Measurements from ENCODE around the gene MVK. TPM values are rescaled to one million over a fixed set of nuclear protein-coding genes. Genes with fewer than 3 reads are reported as not detected.

The MVK gene
- total and polyA plus RNA-seq, 4 donors: 22.4 to 62.7 (median 37.2) TPM

DNA sequence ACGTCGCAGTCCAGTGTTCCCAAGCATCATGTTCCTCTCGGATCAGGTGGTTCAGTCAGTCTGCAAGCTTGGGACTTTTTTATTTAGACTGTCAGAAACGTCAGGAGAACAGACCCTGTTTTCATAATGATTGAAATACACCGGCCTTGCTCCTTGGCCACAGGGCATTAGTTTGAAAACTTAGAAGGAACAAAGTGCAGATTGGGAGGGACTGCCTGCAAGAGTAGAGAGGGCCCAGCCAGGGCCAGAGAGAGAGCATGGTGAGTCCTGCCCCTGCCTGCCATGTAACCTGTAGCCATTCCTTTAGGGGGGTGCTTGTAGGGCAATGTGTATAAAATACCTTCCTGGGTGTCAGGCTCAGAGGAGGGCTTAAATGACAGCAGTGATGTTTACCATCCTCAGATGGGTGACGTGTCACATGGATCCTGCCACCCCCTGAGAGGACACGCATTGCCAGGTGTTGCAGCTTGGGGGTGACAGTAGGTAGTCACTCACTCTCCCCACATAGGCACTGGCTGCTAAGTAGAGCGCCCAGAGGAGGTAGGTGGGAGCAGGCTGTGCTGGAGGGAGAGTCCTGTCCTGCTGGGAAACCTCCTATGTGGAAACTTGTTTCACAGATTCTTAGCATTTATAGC lies 46.0 kb upstream of the MVK start:
- peaks cover 13 to 53% (median 40%) of the 10 kb centered on the region in 4 donors for H3K36me3 ChIP-seq (ENCODE audit: control insufficient read depth in 4 of 4, insufficient read depth in 4 of 4, low read length in 4 of 4)
- H3K4me3 ChIP-seq: no peak overlapping the region
- ATAC-seq (ENCODE audit: insufficient read depth, low FRiP score) (no peak), DNase-seq (no peak)
- no peak overlapping the region for H3K27ac ChIP-seq (ENCODE audit: low read depth in 1 of 2, low read length in 1 of 2)
- no peaks in the 10 kb centered on the region for H3K27me3 ChIP-seq (ENCODE audit: control insufficient read depth in 3 of 3, insufficient read depth in 3 of 3, low read length in 2 of 3)
- 88 to 91% methylated on average over 8 of the region's 8 CpGs for WGBS, 2 donors
- TF ChIP-seq, protein P1, sequence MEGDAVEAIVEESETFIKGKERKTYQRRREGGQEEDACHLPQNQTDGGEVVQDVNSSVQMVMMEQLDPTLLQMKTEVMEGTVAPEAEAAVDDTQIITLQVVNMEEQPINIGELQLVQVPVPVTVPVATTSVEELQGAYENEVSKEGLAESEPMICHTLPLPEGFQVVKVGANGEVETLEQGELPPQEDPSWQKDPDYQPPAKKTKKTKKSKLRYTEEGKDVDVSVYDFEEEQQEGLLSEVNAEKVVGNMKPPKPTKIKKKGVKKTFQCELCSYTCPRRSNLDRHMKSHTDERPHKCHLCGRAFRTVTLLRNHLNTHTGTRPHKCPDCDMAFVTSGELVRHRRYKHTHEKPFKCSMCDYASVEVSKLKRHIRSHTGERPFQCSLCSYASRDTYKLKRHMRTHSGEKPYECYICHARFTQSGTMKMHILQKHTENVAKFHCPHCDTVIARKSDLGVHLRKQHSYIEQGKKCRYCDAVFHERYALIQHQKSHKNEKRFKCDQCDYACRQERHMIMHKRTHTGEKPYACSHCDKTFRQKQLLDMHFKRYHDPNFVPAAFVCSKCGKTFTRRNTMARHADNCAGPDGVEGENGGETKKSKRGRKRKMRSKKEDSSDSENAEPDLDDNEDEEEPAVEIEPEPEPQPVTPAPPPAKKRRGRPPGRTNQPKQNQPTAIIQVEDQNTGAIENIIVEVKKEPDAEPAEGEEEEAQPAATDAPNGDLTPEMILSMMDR (IDR thresholded peaks at IDR 0.05; ENCODE audit: control extremely low read depth, extremely low read depth): no peak
- no peak overlapping the region for H3K9ac ChIP-seq (ENCODE audit: insufficient read depth in 1 of 2, low read length in 2 of 2)
- H3K9me3 ChIP-seq (ENCODE audit: control insufficient read depth in 4 of 4, insufficient read depth in 3 of 4, low read length in 3 of 4): no peaks in the 10 kb centered on the region
- H3K4me1 ChIP-seq (ENCODE audit: control insufficient read depth in 5 of 5, insufficient read depth in 5 of 5, low read length in 5 of 5): peaks cover 0 to 8% (median 0%) of the 10 kb centered on the region in 5 donors

DNA sequence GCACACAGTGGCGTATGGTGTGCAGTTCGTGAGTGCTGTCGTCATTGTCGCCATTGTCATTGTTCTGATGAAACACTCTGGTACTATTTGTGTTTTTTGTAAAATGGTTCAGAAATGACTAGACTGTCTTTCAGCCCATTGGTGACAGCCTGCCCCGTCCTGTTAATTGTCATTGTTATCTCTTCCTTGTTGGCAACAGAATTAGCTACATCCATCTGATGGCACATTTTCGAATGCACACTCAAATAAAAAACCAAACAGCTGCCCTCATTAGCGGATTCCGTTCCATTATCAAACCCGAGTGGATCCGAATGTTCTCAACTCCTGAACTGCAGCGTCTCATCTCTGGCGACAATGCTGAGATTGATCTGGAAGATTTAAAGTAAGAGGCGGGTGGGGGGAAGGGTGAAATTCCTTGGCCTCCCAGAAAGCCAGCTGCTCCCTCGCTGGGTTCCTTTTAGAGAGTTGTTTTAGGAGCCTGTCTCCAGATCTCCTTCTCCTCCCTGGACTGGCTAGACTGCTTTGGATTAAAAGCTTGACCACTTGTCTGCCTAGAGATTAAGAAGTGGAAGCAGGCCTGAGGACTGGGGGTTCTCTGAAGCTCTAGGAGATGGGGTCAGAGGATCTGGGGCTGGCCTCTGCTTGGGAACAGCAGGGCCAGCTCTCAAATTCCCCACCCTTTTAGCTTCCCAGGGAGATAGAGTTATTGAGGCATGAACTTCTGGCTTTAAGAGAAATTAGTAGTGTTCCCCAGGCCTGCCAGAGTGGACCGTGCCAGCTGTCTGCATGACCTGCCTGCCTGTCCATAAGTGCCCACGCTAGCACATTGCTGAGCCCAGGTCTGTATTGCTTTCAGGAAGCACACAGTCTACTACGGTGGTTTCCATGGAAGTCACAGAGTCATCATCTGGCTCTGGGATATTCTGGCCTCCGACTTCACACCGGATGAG lies 43.6 kb upstream of the MVK start:
- ATAC-seq (ENCODE audit: insufficient read depth, low FRiP score) (no peak), DNase-seq (peak; percentile 23 to 51 (median 43))
- H3K9me3 ChIP-seq (ENCODE audit: control insufficient read depth in 4 of 4, insufficient read depth in 3 of 4, low read length in 3 of 4): no peaks in the 10 kb centered on the region
- H3K4me1 ChIP-seq (ENCODE audit: control insufficient read depth in 5 of 5, insufficient read depth in 5 of 5, low read length in 5 of 5): peaks cover 0 to 8% (median 0%) of the 10 kb centered on the region in 5 donors
- TF ChIP-seq, protein P1 (IDR thresholded peaks at IDR 0.05; ENCODE audit: control extremely low read depth, extremely low read depth): no peak
- H3K27me3 ChIP-seq (ENCODE audit: control insufficient read depth in 3 of 3, insufficient read depth in 3 of 3, low read length in 2 of 3): no peaks in the 10 kb centered on the region
- no peak overlapping the region for H3K4me3 ChIP-seq
- WGBS, 2 donors: 83 to 87% methylated on average over 19 of the region's 19 CpGs
- H3K36me3 ChIP-seq (ENCODE audit: control insufficient read depth in 4 of 4, insufficient read depth in 4 of 4, low read length in 4 of 4): peaks cover 13 to 52% (median 30%) of the 10 kb centered on the region in 4 donors
- no peak overlapping the region for H3K27ac ChIP-seq (ENCODE audit: low read depth in 1 of 2, low read length in 1 of 2)
- no peak overlapping the region for H3K9ac ChIP-seq (ENCODE audit: insufficient read depth in 1 of 2, low read length in 2 of 2)

DNA sequence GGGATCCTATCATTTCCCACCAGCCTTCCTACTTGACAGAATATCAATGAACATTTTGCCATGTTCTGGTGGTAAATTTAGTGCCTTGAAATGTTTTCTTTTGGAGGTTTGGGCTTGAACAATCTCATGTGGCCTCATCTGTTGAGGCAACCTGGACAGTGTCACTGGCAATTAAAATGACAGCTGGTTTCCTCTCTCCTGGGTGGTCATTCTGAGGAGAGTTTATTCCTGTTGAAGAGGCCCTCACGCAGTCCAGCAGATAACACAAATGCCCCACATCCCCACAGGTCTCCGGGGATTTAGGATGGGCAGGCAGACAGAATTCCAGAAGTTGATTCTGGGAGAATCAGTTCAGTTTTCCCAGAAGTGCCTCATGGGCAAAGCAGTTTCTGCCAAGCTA lies 42.2 kb upstream of the MVK start:
- H3K4me1 ChIP-seq (ENCODE audit: control insufficient read depth in 5 of 5, insufficient read depth in 5 of 5, low read length in 5 of 5): peaks cover 0 to 8% (median 0%) of the 10 kb centered on the region in 5 donors
- ATAC-seq (ENCODE audit: insufficient read depth, low FRiP score) (no peak), DNase-seq (no peak)
- no peak overlapping the region for H3K4me3 ChIP-seq
- WGBS, 2 donors: 80 to 93% methylated on average over 2 of the region's 2 CpGs
- no peak overlapping the region for H3K27ac ChIP-seq (ENCODE audit: low read depth in 1 of 2, low read length in 1 of 2)
- TF ChIP-seq, protein P1 (IDR thresholded peaks at IDR 0.05; ENCODE audit: control extremely low read depth, extremely low read depth): no peak
- no peaks in the 10 kb centered on the region for H3K27me3 ChIP-seq (ENCODE audit: control insufficient read depth in 3 of 3, insufficient read depth in 3 of 3, low read length in 2 of 3)
- no peak overlapping the region for H3K9ac ChIP-seq (ENCODE audit: insufficient read depth in 1 of 2, low read length in 2 of 2)
- no peaks in the 10 kb centered on the region for H3K9me3 ChIP-seq (ENCODE audit: control insufficient read depth in 4 of 4, insufficient read depth in 3 of 4, low read length in 3 of 4)
- peaks cover 13 to 57% (median 24%) of the 10 kb centered on the region in 4 donors for H3K36me3 ChIP-seq (ENCODE audit: control insufficient read depth in 4 of 4, insufficient read depth in 4 of 4, low read length in 4 of 4)
